ENCODE measurements around the gene ASNS.

ASNS gene

DNA sequence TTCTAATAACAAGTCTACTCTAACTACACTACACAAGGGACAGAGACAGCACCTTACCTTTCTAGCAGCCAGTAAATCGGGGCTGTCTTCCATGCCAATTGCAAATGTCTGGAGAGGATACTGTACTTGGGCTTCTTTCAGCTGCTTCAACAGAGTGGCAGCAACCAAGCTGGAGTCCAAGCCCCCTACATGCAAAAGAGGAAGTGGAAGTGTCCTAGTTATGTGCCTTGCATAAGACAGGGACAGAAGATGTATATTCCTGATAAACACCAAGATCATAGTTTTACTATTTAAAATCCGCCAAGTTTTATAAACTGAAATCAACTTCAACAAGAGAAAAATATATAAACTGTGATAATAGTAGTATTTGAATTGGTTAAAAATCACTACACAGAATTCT, 14.0 kb downstream of the ASNS start:
- TF ChIP-seq, protein P1, sequence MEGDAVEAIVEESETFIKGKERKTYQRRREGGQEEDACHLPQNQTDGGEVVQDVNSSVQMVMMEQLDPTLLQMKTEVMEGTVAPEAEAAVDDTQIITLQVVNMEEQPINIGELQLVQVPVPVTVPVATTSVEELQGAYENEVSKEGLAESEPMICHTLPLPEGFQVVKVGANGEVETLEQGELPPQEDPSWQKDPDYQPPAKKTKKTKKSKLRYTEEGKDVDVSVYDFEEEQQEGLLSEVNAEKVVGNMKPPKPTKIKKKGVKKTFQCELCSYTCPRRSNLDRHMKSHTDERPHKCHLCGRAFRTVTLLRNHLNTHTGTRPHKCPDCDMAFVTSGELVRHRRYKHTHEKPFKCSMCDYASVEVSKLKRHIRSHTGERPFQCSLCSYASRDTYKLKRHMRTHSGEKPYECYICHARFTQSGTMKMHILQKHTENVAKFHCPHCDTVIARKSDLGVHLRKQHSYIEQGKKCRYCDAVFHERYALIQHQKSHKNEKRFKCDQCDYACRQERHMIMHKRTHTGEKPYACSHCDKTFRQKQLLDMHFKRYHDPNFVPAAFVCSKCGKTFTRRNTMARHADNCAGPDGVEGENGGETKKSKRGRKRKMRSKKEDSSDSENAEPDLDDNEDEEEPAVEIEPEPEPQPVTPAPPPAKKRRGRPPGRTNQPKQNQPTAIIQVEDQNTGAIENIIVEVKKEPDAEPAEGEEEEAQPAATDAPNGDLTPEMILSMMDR (IDR thresholded peaks at IDR 0.05) = no peak

DNA sequence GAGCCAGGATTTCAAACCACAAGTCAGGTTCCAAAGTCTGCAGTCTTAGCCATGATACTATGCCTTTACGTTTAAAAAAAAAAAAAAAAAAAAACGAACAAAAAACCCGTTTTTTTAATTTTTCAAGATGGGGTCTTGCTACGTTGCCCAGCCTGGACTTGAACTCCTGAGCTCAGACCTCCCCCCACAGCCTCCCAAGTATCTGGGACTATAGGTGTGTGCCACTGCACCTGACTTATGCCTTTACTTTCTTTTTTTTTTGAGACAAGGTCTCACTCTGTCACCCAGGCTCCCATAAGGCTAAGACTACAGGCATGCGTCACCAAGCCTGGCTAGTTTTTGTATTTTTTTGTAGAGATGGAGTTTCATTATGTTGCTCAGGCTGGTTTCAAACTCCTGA, 14.7 kb downstream of the ASNS start:
- TF ChIP-seq, protein P1 (IDR thresholded peaks at IDR 0.05) = no peak

DNA sequence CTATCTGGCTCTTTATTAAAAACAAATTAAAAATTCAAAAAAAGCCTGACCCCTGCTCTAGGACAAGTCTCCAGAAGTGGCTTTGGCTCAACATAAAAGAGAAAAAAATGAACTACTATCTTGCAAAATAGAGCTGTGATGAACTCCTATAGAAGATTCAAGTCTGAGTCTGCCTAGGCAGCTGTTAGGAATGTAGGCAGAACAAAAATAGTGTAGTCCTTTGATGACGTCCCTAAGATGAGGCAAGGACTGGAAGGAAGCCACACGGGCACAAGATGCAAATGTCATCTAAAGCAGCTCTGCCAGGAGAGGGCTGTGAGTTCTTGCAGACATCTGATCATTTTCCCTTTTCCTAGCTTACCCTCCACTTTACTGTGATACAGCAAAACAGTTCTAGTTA, 20.5 kb downstream of the ASNS start:
- TF ChIP-seq, protein P1 (IDR thresholded peaks at IDR 0.05) = no peak

DNA sequence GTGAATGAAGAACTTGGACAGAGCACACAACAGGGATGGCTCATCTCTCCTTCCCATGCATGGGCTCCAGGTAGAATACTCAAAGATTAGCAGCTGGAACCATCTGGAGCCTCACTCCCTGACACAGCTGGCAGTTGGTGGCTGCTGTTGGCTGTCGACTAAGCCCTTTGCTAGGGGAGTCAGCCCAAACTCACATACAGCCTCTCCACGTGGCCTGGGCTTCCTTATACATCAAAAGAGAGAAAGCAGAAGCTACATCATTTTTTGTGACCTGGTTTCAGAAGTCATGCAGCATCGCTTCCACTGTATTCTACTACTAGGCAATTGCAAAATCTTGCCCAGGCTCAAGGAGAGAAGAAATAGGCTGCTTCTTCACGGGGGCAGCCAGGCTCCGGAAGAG, 24.4 kb downstream of the ASNS start:
- TF ChIP-seq, protein P1 (IDR thresholded peaks at IDR 0.05) = no peak

DNA sequence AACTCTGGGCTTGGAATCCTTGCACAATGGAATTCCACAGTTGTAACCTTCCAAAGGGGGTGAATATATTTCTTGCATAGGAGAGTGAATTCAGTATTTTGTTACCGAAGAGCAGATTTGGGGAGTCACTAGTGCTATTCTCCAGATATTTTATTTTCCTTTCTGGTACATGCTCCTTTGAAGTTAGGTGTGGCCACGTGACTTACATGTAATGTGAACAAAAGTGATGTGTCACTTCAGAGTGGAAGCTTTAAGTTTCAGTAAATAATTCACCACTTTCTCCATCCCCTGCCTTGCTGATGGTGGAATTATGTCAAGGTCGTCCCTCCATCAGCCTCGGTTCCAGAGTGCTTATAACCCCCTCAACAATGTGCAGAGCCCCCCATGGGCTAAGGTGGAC, 25.3 kb downstream of the ASNS start:
- TF ChIP-seq, protein P1 (IDR thresholded peaks at IDR 0.05) = no peak

DNA sequence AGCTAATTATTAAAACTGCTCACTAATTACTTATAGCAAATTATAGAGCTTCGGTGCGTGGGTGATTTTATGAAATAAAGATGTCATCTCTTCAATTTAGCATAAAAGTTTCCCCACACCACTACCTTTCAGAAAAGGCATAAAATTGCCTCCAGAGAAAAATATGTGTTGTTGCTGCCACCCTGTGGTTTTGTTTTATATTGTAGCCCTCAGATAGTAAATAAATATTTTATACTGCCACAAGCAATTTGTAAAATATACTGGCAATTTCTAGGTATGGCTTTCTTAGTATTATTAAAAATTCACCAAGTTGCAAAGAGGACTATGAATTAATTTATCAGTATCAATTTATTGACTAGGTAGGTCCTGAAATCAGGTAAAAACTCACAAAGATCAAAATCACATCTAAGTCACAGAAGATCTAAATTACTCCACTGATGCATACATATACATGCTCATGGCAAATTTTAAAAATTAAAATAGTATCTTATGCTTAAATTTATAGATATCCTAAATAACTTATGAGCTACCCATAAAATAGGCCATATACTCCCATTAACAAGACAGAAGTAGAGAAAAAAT, 26.5 kb downstream of the ASNS start:
- TF ChIP-seq, protein P1 (IDR thresholded peaks at IDR 0.05) = peak; percentile 54

DNA sequence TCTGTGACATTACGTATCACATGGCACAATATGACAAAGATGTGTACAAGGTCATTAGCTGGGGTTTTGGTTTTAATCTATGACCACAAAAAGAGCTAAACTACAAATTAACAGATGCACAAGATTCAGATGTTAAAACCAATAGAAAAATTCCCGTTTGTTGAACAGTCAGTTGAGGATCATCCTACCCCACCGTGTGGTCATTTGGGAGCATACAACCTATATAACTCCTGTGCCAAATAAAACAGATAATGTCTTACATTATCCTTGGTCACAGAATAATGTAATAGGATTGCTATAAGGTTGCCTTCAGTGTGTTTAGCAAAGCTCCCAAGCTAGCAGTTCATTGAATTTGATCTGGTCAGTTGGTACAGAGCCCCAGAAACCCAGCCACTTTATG, 28.2 kb downstream of the ASNS start:
- TF ChIP-seq, protein P1 (IDR thresholded peaks at IDR 0.05) = peak; percentile 39; the same call in 1 of the 2 replicates

DNA sequence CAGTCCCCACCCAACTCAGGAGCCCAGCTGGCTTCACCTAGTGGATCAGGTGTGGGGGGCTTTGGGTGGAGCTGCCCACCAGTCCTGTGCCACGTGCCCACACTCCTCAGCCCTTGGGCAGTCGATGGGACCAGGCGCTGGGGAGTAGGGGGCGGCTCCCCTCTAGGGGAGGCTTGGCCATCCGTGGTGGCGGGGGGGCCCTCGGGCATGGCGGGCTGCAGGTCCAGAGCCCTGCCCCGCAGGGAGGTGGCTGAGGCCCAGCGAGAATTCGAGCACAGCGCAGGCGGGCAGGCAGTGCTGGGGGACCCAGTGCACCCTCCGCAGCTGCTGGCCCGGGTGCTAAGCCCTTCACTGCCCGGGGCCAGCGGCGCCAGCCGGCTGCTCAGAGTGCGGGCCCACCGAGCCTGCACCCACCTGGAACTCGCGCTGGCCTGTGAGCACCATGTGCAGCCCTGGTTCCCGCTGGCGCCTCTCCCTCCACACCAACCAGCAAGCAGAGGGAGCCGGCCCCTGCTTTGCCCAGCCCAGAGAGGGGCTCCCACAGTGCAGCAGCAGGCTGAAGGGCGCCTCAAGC, 29.3 kb downstream of the ASNS start:
- TF ChIP-seq, protein P1 (IDR thresholded peaks at IDR 0.05) = no peak

All from LNCAP (cell line).